BJ (cell line): ENCODE data around the gene AADAT. TPM values are rescaled to one million over a fixed set of nuclear protein-coding genes. Genes with fewer than 3 reads are reported as not detected.

Source experiments
- CTCF ChIA-PET: fragments of 350-600 bp; formaldehyde crosslinking; extraction: SDS; loops from one replicate; lab custom pipeline; 2021; ENCODE audit warnings: antibody characterized with exemption, inconsistent platforms; lab: Yijun Ruan, JAX
- POLR2A ChIA-PET: fragments of 300-600 bp; sonication (Branson Sonifier 250); formaldehyde crosslinking; extraction: SDS; loops from one replicate; lab custom pipeline; 2021; ENCODE audit warnings: antibody characterized with exemption; lab: Charles Lee
- DNase-seq: peaks from one replicate; pipeline ENCODE4 v3.0.0-alpha.2; 2011; ENCODE audit warnings: low read depth
- H3K27me3 ChIP-seq: 2 replicates; pipeline ENCODE4 v1.6.0; 2011; ENCODE audit warnings: low read length; ENCODE audit not compliant: control insufficient read depth, insufficient read depth
- H3K36me3 ChIP-seq: 2 replicates; pipeline ENCODE4 v1.5.1; 2011; ENCODE audit warnings: low read length; ENCODE audit not compliant: control insufficient read depth, insufficient read depth
- H3K4me3 ChIP-seq: 2 replicates; pipeline ENCODE4 v1.5.1; 2011; ENCODE audit warnings: low read depth, mild to moderate bottlenecking, control low read depth, low read length
- polyA minus RNA-seq: library from RNA; depleted of rRNA, polyadenylated mRNA; stranded (reverse); fragments of >200 nt; gene quantifications from 2 replicates; pipeline ENCODE4 v1.2.3, GENCODE V29; 2011; rRNA and poly(A)+ RNA removed
- polyA plus RNA-seq: library from polyadenylated mRNA; depleted of rRNA; stranded (reverse); fragments of >200 nt; gene quantifications from 2 replicates; pipeline ENCODE4 v1.2.3, GENCODE V29; 2011; rRNA removed
- TF ChIP-seq, protein P1 (sequence below): IDR thresholded peaks from 2 replicates; pipeline ENCODE4 v1.5.1; 2011; ENCODE audit warnings: low read depth, mild to moderate bottlenecking, control low read depth, inconsistent platforms, low read length, moderate library complexity; ENCODE audit not compliant: insufficient read depth

AADAT gene
- polyA plus RNA-seq (7.8 and 9.7 TPM in 2 replicates), polyA minus RNA-seq (1.2 and 1.3 TPM in 2 replicates)

GRCh38 chr4:170089668-170090351 is at the start of gene AADAT:
TSS of gene AADAT (minus strand) at chr4:170089956. CDS start at chr4:170089690, 266 bp downstream.
- TF ChIP-seq, protein P1, sequence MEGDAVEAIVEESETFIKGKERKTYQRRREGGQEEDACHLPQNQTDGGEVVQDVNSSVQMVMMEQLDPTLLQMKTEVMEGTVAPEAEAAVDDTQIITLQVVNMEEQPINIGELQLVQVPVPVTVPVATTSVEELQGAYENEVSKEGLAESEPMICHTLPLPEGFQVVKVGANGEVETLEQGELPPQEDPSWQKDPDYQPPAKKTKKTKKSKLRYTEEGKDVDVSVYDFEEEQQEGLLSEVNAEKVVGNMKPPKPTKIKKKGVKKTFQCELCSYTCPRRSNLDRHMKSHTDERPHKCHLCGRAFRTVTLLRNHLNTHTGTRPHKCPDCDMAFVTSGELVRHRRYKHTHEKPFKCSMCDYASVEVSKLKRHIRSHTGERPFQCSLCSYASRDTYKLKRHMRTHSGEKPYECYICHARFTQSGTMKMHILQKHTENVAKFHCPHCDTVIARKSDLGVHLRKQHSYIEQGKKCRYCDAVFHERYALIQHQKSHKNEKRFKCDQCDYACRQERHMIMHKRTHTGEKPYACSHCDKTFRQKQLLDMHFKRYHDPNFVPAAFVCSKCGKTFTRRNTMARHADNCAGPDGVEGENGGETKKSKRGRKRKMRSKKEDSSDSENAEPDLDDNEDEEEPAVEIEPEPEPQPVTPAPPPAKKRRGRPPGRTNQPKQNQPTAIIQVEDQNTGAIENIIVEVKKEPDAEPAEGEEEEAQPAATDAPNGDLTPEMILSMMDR = peak; percentile 83
- ChIA-PET CTCF (interaction anchor here (0.6 to 1.7 kb wide), 7 partner anchors 8 to 440 kb away, joined by 3 to 6 read pairs (median 4); no protein-coding TSS in a partner anchor), POLR2A (interaction anchor here (0.5 kb wide), 1 partner anchor 13 kb away, joined by 6 read pairs; no protein-coding TSS in a partner anchor)
- no peak for DNase-seq
- H3K27me3 ChIP-seq = no peaks in the 10 kb centered on the region
- no peaks in the 10 kb centered on the region for H3K36me3 ChIP-seq
- peak within 1 kb of the TSS; percentile 64 for H3K4me3 ChIP-seq

- POLR2A ChIA-PET = no interaction called here
- no peak overlapping the region for H3K4me3 ChIP-seq
- H3K36me3 ChIP-seq = no peaks in the 10 kb centered on the region
- peak; percentile 8 for DNase-seq
- CTCF ChIA-PET = interaction anchor here (1.4 kb wide), 2 partner anchors 16 to 32 kb away, joined by 4 read pairs; no protein-coding TSS in a partner anchor
- H3K27me3 ChIP-seq = no peaks in the 10 kb centered on the region
- TF ChIP-seq, protein P1 = peak; percentile 83
Measured at GRCh38 chr4:170138580-170139194, 48.9 kb upstream of the AADAT start.

- no peak overlapping the region for H3K4me3 ChIP-seq
- CTCF ChIA-PET = interaction anchor here (1.0 to 1.4 kb wide), 4 partner anchors 14 to 31 kb away, joined by 4 to 5 read pairs (median 4); no protein-coding TSS in a partner anchor
- no peaks in the 10 kb centered on the region for H3K27me3 ChIP-seq
- POLR2A ChIA-PET = no interaction called here
- TF ChIP-seq, protein P1 = no peak
- DNase-seq = no peak
- no peaks in the 10 kb centered on the region for H3K36me3 ChIP-seq
Measured at GRCh38 chr4:170137927-170138326, 48.2 kb upstream of the AADAT start.

- Histone ChIP-seq H3K36me3 (no peaks in the 10 kb centered on the region), H3K4me3 (no peak overlapping the region), H3K27me3 (no peaks in the 10 kb centered on the region)
- TF ChIP-seq, protein P1 = no peak
- ChIA-PET POLR2A (no interaction called here), CTCF (interaction anchor here (1.0 to 1.4 kb wide), 4 partner anchors 14 to 31 kb away, joined by 4 to 5 read pairs (median 4); no protein-coding TSS in a partner anchor)
- DNase-seq = no peak
Measured at GRCh38 chr4:170137466-170137865, 47.7 kb upstream of the AADAT start.

GRCh38 chr4:170134821-170135220 is 45.1 kb upstream of the AADAT start:
- Histone ChIP-seq H3K36me3 (no peaks in the 10 kb centered on the region), H3K27me3 (no peaks in the 10 kb centered on the region), H3K4me3 (no peak overlapping the region)
- ChIA-PET CTCF (no interaction called here), POLR2A (no interaction called here)
- TF ChIP-seq, protein P1 = no peak
- DNase-seq = no peak
